Measurements from ENCODE around the gene COMTD1. TPM values are rescaled to one million over a fixed set of nuclear protein-coding genes. Genes with fewer than 3 reads are reported as not detected.

Gene COMTD1
- total and polyA plus RNA-seq, 2 of the 8 experiments (the other 6 are each of a cell fraction or from before 2014, with no cell fraction given): 31.9 to 42.4 TPM

GRCh38 chr10:75244487-75245353 is 9.0 kb upstream of the COMTD1 start (continued):
- no peak for TF ChIP-seq BACH1 (IDR thresholded peaks at IDR 0.05; ENCODE audit: low read length)
- no peak for TF ChIP-seq KDM4A (IDR thresholded peaks at IDR 0.05; ENCODE audit: low read depth, low read length, severe bottlenecking)
- TF ChIP-seq KDM1A (IDR thresholded peaks at IDR 0.05; ENCODE audit: borderline replicate concordance, low read length): no peak
- TF ChIP-seq TAF1 (IDR thresholded peaks at IDR 0.05; ENCODE audit: low read depth, low read length): no peak
- TF ChIP-seq POLR2AphosphoS5 (IDR thresholded peaks at IDR 0.05; ENCODE audit: low read depth, low read length): no peak
- no peak for TF ChIP-seq POU5F1 (IDR thresholded peaks at IDR 0.05; ENCODE audit: low read depth, low read length)
- TF ChIP-seq CTCF (IDR thresholded peaks at IDR 0.05; ENCODE audit: control extremely low read depth in 1 of 3, insufficient read depth in 1 of 3, low read depth in 1 of 3, low read length in 3 of 3): no peak
- TF ChIP-seq CTBP2 (IDR thresholded peaks at IDR 0.05; ENCODE audit: borderline replicate concordance, insufficient read depth, insufficient read length, low read length): no peak
